HG03575 (cell line): ENCODE results near the gene CDC123.

Source experiments
- ATAC-seq: cut with Tn5 transposase; IDR thresholded peaks from one replicate; pipeline ENCODE4 v1.9.1; 2021; ENCODE audit not compliant: unreplicated experiment, insufficient number of reproducible peaks, low FRiP score; ENCODE audit errors: extremely low read depth

CDC123 gene

DNA sequence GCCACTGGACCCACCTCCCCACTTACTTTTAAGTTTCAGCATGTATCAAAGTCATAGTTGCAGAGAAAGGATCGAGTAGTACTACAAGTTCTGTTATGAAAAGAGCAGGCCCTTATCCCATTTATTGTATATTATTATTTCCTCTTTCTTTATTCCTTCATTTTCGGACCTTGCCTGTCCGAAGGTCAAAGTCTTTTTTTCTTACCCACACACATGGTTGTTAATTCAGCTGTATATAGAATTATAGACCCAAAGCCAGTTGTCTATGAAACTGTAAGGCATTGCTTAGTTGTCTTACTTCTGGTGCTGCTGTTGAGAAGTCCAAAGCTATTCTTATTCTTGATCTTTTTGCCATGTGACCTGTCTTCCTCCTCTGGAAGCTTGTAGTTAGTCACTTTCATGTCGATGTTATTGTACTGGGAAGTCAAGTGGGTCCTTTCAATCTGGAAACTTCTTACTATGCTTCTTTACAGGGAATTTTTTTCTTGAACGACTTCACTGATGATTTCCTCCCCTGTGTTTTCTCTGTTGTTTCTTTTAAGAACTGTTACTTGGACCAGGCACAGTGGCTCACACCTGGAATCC is 8.6 kb upstream of the CDC123 start:
- no peak for ATAC-seq

GRCh38 chr10:12188656-12189055 is 7.3 kb upstream of the CDC123 start:
- ATAC-seq: no peak

DNA sequence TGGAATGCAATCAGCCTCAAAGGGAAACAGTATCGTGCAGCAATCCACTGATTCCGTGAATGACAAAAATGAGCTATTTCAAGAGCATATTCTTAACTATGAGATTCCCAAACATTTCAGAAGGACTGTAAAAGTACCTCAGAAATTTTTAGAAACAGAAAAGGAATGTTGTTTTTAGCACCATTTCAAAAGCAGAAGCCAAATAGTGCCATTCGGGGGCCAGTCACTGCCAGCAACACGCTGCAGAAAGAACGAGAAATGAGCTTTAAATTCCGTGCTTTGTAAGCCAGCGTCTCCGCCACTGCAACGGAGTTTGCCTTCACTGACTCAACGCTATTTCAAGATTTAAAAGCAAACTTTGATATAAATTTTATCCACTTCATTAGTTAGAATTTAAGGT is 6.6 kb upstream of the CDC123 start:
- ATAC-seq: no peak

GRCh38 chr10:12191715-12192114 is 4.3 kb upstream of the CDC123 start:
- ATAC-seq: no peak

GRCh38 chr10:12193193-12193592 is 2.8 kb upstream of the CDC123 start:
- ATAC-seq: no peak

- ATAC-seq: no peak
These were observed 1.2 kb upstream of the CDC123 start for GRCh38 chr10:12194752-12195271.

DNA sequence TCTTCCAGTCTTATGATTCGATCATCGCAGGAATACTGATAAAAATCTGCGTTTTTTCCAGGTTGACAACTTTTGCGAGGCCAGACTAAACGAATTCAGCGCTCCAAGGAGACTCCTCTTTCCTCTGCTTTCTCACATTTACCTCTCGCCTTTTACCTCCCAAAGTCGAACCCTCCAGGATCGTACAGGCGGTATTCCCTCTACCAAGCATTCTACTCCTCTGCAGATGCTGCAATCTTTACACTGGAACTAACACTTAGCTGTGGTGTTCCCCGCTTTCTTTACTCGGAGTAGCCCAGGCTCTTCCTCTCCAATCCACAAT is 746 bp upstream of the CDC123 start:
- no peak for ATAC-seq

- no peak for ATAC-seq
These were observed 683 bp downstream of the CDC123 start for GRCh38 chr10:12196531-12197211.

DNA sequence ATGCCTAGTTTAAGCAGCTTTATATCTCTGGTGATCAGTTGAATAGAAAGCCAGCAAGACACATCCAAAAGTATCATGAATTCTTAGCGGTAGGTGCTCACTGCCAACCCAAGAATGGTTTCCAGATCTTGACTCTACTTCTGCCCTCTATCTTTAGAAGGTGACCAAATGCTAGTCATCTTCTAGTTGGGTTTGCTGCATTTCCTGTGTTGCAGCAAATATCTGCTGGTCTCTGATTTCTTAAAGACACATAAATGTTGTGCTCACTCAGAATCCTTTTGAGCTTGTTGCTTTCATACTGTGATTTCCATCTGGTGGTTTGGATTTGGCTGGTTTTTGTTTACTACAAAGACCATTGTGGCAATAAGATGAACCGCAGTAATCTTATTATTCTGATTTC is 2.2 kb downstream of the CDC123 start:
- ATAC-seq: no peak

DNA sequence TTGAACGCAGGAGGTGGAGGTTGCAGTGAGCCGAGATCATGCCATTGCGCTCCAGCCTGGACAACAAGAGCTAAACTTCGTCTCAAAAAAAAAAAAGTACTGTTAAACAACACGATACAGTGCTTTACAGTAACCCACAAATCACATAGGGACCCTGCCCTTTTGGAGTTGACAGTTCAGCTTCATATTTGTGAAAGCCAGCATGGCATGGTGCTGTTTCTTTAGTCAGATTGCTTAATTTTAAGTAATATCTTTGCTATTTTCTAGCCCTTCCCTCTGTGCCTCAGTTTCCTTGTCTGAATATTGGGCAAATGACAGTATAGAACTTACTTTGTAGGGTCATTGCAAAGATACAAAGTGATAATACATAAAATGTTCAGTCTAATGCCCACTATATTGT is 4.9 kb downstream of the CDC123 start:
- ATAC-seq: no peak

GRCh38 chr10:12201543-12201942 is 5.6 kb downstream of the CDC123 start:
- no peak for ATAC-seq

DNA sequence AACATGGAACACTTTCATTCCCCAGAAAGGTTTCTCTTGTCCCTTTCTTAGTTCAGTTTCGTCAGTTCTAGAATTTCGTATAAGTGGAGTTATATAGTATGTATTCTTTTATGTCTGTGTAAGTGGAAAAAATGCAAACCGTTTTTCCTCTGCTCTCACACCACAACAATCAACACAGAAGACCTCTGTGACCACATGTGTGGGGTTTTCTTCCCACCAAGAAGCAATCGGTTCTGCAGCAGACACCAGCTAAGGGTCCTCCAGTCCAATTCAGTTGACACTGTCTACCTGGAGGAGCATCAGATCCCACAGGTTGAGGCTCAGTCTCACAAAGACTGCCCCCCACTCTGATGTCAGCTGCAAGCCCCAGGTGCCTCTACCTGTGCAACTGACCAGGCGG is 6.2 kb downstream of the CDC123 start:
- no peak for ATAC-seq

- no peak for ATAC-seq
These were observed 9.1 kb downstream of the CDC123 start for GRCh38 chr10:12205082-12205481.

DNA sequence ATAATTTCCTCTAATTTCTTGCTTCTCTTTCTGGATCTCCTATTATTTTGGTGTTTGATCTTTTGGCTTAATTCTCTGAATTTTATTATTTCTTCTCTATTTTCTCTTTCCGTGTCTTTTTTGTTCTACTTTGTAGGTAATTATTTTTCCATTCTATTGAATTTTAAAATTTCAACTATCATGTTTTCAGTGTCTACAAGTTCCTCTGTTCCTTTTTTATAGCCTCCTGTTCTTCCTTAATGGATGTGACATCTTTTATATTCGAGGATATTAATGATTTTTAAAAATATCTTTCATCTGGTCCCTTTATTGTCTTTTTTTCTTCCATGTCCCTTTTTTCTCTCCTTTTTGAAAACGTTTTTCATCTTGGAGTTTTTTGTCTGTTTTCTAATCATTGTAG is 11.1 kb downstream of the CDC123 start:
- ATAC-seq: no peak

DNA sequence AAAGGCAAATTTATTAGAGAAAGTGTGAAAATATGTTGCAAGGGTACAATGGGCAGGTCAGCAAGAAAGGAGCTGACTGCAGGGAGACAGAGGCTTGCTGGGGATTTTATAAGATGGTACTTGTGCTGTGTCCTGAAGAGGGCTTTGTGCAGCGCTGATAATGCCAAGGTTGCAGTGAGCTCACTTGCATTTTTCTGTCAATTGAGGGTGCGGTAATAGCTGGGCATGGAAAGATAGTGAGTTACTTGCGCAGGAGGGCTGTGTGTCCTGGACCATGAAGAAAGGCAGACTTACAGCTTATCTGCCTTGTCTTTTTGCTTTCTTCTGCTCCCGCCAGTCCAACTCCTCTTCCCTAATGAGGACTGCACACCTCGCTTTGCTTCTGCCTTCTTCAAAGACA is 12.5 kb downstream of the CDC123 start:
- ATAC-seq: no peak

- ATAC-seq: no peak
These were observed 16.5 kb downstream of the CDC123 start for GRCh38 chr10:12212454-12212853.

- no peak for ATAC-seq
These were observed 17.6 kb downstream of the CDC123 start for GRCh38 chr10:12213621-12214020.

DNA sequence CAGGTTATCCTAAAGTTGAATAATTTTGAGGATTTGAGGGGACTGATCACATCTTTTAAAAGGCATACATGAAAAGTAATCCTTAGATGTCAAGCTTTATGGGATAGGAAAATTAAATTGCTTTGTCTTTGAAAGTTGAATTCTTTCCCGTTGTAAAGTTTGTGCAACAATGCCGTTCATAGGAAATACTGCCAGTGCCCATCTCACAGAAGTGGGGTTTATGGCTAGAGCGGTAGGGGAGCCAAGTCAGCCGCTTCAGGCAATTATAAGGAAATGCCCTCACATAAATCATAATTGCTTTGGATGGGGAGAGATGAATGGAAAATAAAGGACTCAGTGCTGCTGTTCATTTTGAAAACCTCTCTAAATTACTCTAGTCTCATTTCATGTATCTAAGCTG is 18.1 kb downstream of the CDC123 start:
- no peak for ATAC-seq

- no peak for ATAC-seq
These were observed 18.8 kb downstream of the CDC123 start for GRCh38 chr10:12214763-12215218.

GRCh38 chr10:12218991-12219390 is 23.0 kb downstream of the CDC123 start:
- ATAC-seq: no peak
